ENCODE data around the gene KCNAB2.
"Not testable (repeated sequence)": the region's sequence is repeated elsewhere in the genome, so short reads cannot be mapped to it uniquely, and the experiment has no call there.

The KCNAB2 gene

GRCh38 chr1:6010554-6010953 is 35.1 kb upstream of the KCNAB2 start:
- DNase-seq (ENCODE audit: low spot score) = no peak

- DNase-seq (ENCODE audit: low spot score) = no peak
Observed at GRCh38 chr1:6011161-6011945, 34.3 kb upstream of the KCNAB2 start.

GRCh38 chr1:6011946-6012258 is 33.8 kb upstream of the KCNAB2 start:
- DNase-seq (ENCODE audit: low spot score) = no peak

- DNase-seq (ENCODE audit: low spot score) = no peak
Observed at GRCh38 chr1:6012529-6013318, 33.0 kb upstream of the KCNAB2 start.

- DNase-seq (ENCODE audit: low spot score) = no peak
Observed at GRCh38 chr1:6013491-6013890, 32.2 kb upstream of the KCNAB2 start.

GRCh38 chr1:6014130-6014999 is 31.3 kb upstream of the KCNAB2 start:
- DNase-seq (ENCODE audit: low spot score) = no peak

- DNase-seq (ENCODE audit: low spot score) = no peak
Observed at GRCh38 chr1:6016191-6016865, 29.4 kb upstream of the KCNAB2 start.

- DNase-seq (ENCODE audit: low spot score) = not testable (repeated sequence)
Observed at GRCh38 chr1:6017654-6018053, 28.0 kb upstream of the KCNAB2 start.

GRCh38 chr1:6019166-6019845 is 26.4 kb upstream of the KCNAB2 start:
- DNase-seq (ENCODE audit: low spot score) = no peak

- DNase-seq (ENCODE audit: low spot score) = no peak
Observed at GRCh38 chr1:6022193-6022592, 23.5 kb upstream of the KCNAB2 start.

- no peak for DNase-seq (ENCODE audit: low spot score)
Observed at GRCh38 chr1:6023346-6023745, 22.3 kb upstream of the KCNAB2 start.

- DNase-seq (ENCODE audit: low spot score) = no peak
Observed at GRCh38 chr1:6024376-6024775, 21.3 kb upstream of the KCNAB2 start.

GRCh38 chr1:6025269-6026094 is 20.2 kb upstream of the KCNAB2 start:
- DNase-seq (ENCODE audit: low spot score) = no peak

GRCh38 chr1:6026095-6026809 is 19.4 kb upstream of the KCNAB2 start:
- no peak for DNase-seq (ENCODE audit: low spot score)

- no peak for DNase-seq (ENCODE audit: low spot score)
Observed at GRCh38 chr1:6027591-6027990, 18.1 kb upstream of the KCNAB2 start.

- no peak for DNase-seq (ENCODE audit: low spot score)
Observed at GRCh38 chr1:6028042-6028850, 17.4 kb upstream of the KCNAB2 start.

- DNase-seq (ENCODE audit: low spot score) = no peak
Observed at GRCh38 chr1:6029351-6029750, 16.3 kb upstream of the KCNAB2 start.

- no peak for DNase-seq (ENCODE audit: low spot score)
Observed at GRCh38 chr1:6030132-6030531, 15.6 kb upstream of the KCNAB2 start.

All from hematopoietic multipotent progenitor cell treated with erythropoietin and hydrocortisone succinate and interleukin-3 and kit ligand, for 17 days (in vitro differentiated cells).